K562 (cell line): ENCODE measurements around the gene EEF2. TPM values are rescaled to one million over a fixed set of nuclear protein-coding genes. Genes with fewer than 3 reads are reported as not detected.

Source experiments
- CBX1 ChIP-seq: sonication (generic); IDR thresholded peaks from 2 replicates; pipeline ENCODE4 v1.6.1; 2016; ENCODE audit warnings: antibody characterized with exemption, low read depth, mild to moderate bottlenecking
- DMBX1 ChIP-seq: fragments of 250-450 bp; sonication (Bioruptor Pico); IDR thresholded peaks from 2 replicates; pipeline ENCODE4 v1.8.0; 2022; ENCODE audit warnings: inconsistent platforms, mild to moderate bottlenecking, moderate library complexity, borderline replicate concordance
- ERF ChIP-seq: fragments of 450-650 bp; formaldehyde crosslinking; IDR thresholded peaks from 2 replicates; pipeline ENCODE4 v1.4.0; 2020; ENCODE audit warnings: mild to moderate bottlenecking, mixed read lengths
- FUS ChIP-seq: fragments of 200-400 bp; formaldehyde crosslinking; optimal IDR thresholded peaks from 2 replicates; pipeline ENCODE3; 2017; ENCODE audit warnings: low read depth, low read length
- HDAC2 ChIP-seq: fragments of 450-650 bp; IDR thresholded peaks from 2 replicates; pipeline ENCODE4 v1.6.1; 2016; ENCODE audit warnings: mild to moderate bottlenecking
- HNRNPLL ChIP-seq: fragments of 200-400 bp; formaldehyde crosslinking; IDR thresholded peaks from 2 replicates; pipeline ENCODE4 v1.6.1; 2017; ENCODE audit warnings: low read length, low read depth, mild to moderate bottlenecking; ENCODE audit not compliant: poor library complexity, severe bottlenecking
- KDM2B ChIP-seq: fragments of 250-450 bp; sonication (Bioruptor Pico); IDR thresholded peaks from 2 replicates; pipeline ENCODE4 v1.8.0; 2021; ENCODE audit warnings: mild to moderate bottlenecking, moderate library complexity
- KLF16 ChIP-seq: IDR thresholded peaks from 2 replicates; pipeline ENCODE4 v1.6.1; 2016; ENCODE audit warnings: antibody characterized with exemption
- MBD2 ChIP-seq: sonication (generic); IDR thresholded peaks from 2 replicates; pipeline ENCODE4 v1.6.1; 2016; ENCODE audit warnings: low read depth, borderline replicate concordance
- SMAD4 ChIP-seq: fragments of 250-450 bp; sonication (Bioruptor Pico); conservative IDR thresholded peaks from 2 replicates; pipeline ENCODE4 v1.8.0; 2021; ENCODE audit warnings: inconsistent platforms, mild to moderate bottlenecking, moderate library complexity
- TBP ChIP-seq: optimal IDR thresholded peaks from 2 replicates; pipeline ENCODE3; 2011; ENCODE audit warnings: low read depth, low read length, improper control_type of control experiment
- U2AF1 ChIP-seq: fragments of 200-400 bp; formaldehyde crosslinking; optimal IDR thresholded peaks from 2 replicates; pipeline ENCODE3; 2017; ENCODE audit warnings: mild to moderate bottlenecking, low read depth, low read length, moderate library complexity
- YBX1 ChIP-seq: fragments of 450-650 bp; IDR thresholded peaks from 2 replicates; pipeline ENCODE4 v1.7.1; 2016; ENCODE audit warnings: mild to moderate bottlenecking
- ZFX ChIP-seq: sonication (generic); formaldehyde crosslinking; IDR thresholded peaks from 2 replicates; pipeline ENCODE4 v1.8.0; 2022; ENCODE audit warnings: mild to moderate bottlenecking, missing genetic modification reagents, moderate library complexity
- ZNF239 ChIP-seq: fragments of 250-450 bp; sonication (Bioruptor Pico); IDR thresholded peaks from 2 replicates; pipeline ENCODE4 v1.4.0; 2020; ENCODE audit warnings: mild to moderate bottlenecking
- polyA plus RNA-seq, 8 experiments: library from polyadenylated mRNA; depleted of rRNA in 4 of 8; stranded (reverse) in 5 of 8; unstranded in 3 of 8; fragments of >200 nt; fragmentation: Nextera tagmentation in 2 of 8; fragmentation: Illumina TruSeq in 1 of 8; extraction: Ambion mirVana in 2 of 8; extraction: Trizol in 1 of 8; gene quantifications; 2 replicates each; pipeline versions ENCODE4 v1.2.1 to v1.2.3, GENCODE V29; 2011 to 2014; ENCODE audit warnings: inconsistent platforms in 1 of 8, missing spikeins in 1 of 8
- total RNA-seq, 7 experiments: library from RNA; depleted of rRNA in 6 of 7; stranded (reverse); fragments of >200 nt in 6 of 7; fragmentation: Illumina TruSeq in 2 of 7; extraction: Trizol in 2 of 7; gene quantifications; 2 replicates each; pipeline versions ENCODE4 v1.2.1 to v1.2.3, GENCODE V29; 2011 to 2021; ENCODE audit warnings: low replicate concordance in 1 of 7
- TF ChIP-seq, protein P1 (sequence below), 2 experiments: fragments of 450-650 bp; conservative IDR thresholded peaks; 2 replicates each; pipeline ENCODE4 v1.6.1; 2017; ENCODE audit warnings: mild to moderate bottlenecking in 2 of 2, moderate library complexity in 2 of 2
- TF ChIP-seq, protein P2 (sequence below): sonication (generic); formaldehyde crosslinking; IDR thresholded peaks from 2 replicates; pipeline ENCODE4 v1.4.0; 2020; ENCODE audit warnings: mild to moderate bottlenecking, missing genetic modification reagents
- TF ChIP-seq, protein P3 (sequence below): fragments of 250-450 bp; sonication (Bioruptor Pico); IDR thresholded peaks from 2 replicates; pipeline ENCODE4 v1.8.0; 2022; ENCODE audit warnings: moderate library complexity, mild to moderate bottlenecking, inconsistent platforms
- TF ChIP-seq, protein P4 (sequence below): fragments of 450-650 bp; IDR thresholded peaks from 2 replicates; pipeline ENCODE4 v1.7.1; 2018; ENCODE audit warnings: mild to moderate bottlenecking, low read depth; ENCODE audit not compliant: partially characterized antibody

The EEF2 gene
- total and polyA plus RNA-seq, 9 of the 15 experiments (the other 6 are each of a cell fraction or from before 2014, with no cell fraction given): 372 to 3,003 (median 1,453) TPM

DNA sequence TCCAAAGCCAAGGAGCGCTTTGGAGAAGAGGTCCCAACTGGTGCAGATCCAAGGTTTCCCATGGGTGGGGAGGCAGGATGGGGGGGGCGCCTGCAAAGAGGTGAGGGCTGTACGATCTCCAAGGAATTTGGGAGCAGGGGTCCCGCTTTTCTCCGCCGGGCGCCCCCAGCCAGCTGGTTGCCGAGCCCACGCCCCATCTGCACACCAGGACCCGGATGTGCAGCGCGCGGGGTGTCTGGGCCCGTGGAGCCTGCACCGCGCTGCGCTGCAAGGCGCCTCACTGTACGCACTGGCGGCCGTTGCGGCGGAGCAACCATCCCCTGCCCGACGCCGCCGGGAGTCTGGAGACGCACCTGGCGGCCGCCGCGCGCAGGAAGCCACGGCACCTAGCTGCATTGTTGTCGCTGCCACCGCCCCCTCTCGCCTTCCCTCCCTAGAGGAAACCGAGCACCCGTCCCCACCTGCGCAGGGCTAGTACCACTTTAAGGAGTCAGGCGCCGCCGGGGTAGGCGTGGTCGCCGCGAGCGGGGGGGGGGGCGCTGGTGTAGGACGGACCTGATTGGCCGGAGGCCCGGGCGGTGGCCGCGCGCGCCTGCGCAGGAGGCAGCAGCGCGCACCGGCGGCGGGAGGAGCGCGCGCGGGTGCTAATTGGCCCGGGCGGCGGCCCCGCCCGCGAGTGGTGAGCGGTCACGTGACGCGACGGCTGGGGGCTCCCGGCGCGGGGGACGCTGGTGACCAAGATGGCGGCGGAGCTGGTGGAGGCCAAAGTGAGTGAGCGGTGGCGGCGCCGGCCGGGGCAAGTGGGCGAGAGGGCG lies 22.0 kb upstream of the EEF2 start, which contains the start of gene PIAS4 (continued):
- peak; percentile 65; the same call in 1 of the 2 replicates for TF ChIP-seq SMAD4
- no peak for TF ChIP-seq KLF16
- peak; percentile 80 for TF ChIP-seq HNRNPLL
- TF ChIP-seq HDAC2: 0 out of 2 replicates have a peak, but pooled peaks have one; percentile 34
- TF ChIP-seq YBX1: no peak
- TF ChIP-seq ERF (CRISPR knock-in tag): peak; percentile 19
- peak; percentile 74 for TF ChIP-seq TBP
- no peak for TF ChIP-seq ZNF239 (CRISPR knock-in tag)
- TF ChIP-seq MBD2: peak; percentile 36; the same call in 1 of the 2 replicates
- peak; percentile 25 for TF ChIP-seq FUS
- TF ChIP-seq, protein P1, sequence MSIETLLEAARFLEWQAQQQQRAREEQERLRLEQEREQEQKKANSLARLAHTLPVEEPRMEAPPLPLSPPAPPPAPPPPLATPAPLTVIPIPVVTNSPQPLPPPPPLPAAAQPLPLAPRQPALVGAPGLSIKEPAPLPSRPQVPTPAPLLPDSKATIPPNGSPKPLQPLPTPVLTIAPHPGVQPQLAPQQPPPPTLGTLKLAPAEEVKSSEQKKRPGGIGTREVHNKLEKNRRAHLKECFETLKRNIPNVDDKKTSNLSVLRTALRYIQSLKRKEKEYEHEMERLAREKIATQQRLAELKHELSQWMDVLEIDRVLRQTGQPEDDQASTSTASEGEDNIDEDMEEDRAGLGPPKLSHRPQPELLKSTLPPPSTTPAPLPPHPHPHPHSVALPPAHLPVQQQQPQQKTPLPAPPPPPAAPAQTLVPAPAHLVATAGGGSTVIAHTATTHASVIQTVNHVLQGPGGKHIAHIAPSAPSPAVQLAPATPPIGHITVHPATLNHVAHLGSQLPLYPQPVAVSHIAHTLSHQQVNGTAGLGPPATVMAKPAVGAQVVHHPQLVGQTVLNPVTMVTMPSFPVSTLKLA (conservative IDR thresholded peaks at IDR 0.05): peak; percentile 79 to 88
- peak; percentile 70 for TF ChIP-seq U2AF1
- TF ChIP-seq, protein P2, sequence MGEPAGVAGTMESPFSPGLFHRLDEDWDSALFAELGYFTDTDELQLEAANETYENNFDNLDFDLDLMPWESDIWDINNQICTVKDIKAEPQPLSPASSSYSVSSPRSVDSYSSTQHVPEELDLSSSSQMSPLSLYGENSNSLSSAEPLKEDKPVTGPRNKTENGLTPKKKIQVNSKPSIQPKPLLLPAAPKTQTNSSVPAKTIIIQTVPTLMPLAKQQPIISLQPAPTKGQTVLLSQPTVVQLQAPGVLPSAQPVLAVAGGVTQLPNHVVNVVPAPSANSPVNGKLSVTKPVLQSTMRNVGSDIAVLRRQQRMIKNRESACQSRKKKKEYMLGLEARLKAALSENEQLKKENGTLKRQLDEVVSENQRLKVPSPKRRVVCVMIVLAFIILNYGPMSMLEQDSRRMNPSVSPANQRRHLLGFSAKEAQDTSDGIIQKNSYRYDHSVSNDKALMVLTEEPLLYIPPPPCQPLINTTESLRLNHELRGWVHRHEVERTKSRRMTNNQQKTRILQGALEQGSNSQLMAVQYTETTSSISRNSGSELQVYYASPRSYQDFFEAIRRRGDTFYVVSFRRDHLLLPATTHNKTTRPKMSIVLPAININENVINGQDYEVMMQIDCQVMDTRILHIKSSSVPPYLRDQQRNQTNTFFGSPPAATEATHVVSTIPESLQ (CRISPR knock-in tag): peak; percentile 60; the same call in 1 of the 2 replicates
- 0 out of 2 replicates have a peak, but pooled peaks have one; percentile 77 for TF ChIP-seq KDM2B (CRISPR knock-in tag)
- TF ChIP-seq, protein P3, sequence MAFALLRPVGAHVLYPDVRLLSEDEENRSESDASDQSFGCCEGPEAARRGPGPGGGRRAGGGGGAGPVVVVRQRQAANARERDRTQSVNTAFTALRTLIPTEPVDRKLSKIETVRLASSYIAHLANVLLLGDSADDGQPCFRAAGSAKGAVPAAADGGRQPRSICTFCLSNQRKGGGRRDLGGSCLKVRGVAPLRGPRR (CRISPR knock-in tag): peak; percentile 44; the same call in 1 of the 2 replicates
- TF ChIP-seq, protein P4, sequence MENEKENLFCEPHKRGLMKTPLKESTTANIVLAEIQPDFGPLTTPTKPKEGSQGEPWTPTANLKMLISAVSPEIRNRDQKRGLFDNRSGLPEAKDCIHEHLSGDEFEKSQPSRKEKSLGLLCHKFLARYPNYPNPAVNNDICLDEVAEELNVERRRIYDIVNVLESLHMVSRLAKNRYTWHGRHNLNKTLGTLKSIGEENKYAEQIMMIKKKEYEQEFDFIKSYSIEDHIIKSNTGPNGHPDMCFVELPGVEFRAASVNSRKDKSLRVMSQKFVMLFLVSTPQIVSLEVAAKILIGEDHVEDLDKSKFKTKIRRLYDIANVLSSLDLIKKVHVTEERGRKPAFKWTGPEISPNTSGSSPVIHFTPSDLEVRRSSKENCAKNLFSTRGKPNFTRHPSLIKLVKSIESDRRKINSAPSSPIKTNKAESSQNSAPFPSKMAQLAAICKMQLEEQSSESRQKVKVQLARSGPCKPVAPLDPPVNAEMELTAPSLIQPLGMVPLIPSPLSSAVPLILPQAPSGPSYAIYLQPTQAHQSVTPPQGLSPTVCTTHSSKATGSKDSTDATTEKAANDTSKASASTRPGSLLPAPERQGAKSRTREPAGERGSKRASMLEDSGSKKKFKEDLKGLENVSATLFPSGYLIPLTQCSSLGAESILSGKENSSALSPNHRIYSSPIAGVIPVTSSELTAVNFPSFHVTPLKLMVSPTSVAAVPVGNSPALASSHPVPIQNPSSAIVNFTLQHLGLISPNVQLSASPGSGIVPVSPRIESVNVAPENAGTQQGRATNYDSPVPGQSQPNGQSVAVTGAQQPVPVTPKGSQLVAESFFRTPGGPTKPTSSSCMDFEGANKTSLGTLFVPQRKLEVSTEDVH: peak; percentile 15
- TF ChIP-seq DMBX1 (CRISPR knock-in tag): no peak; the same call in 1 of the 2 replicates
- peak; percentile 84 for TF ChIP-seq ZFX (CRISPR knock-in tag)
- no peak; the same call in none of the 2 replicates for TF ChIP-seq CBX1
